Measurements from ENCODE around the gene SHISA6. TPM values are rescaled to one million over a fixed set of nuclear protein-coding genes. Genes with fewer than 3 reads are reported as not detected.

Gene SHISA6
- total RNA-seq, 4 donors from 2014 or later: under 0.01 to 0.88 (median 0.26) TPM

- H3K36me3 ChIP-seq: no peaks in the 10 kb centered on the region
- H3K4me1 ChIP-seq: no peaks in the 10 kb centered on the region
- no peak overlapping the region for H3K27ac ChIP-seq
- H3K4me3 ChIP-seq (replicated peaks in 1 of 3): no peak overlapping the region
- DNase-seq: no peak
- H3K9me3 ChIP-seq: no peaks in the 10 kb centered on the region
- 47 to 55% methylated on average over 2 of the region's 2 CpGs for WGBS, 2 donors
- H3K27me3 ChIP-seq: no peaks in the 10 kb centered on the region
- intact Hi-C loops (cut with DNase I): no loop called here
- TF ChIP-seq POLR2A (IDR thresholded peaks at IDR 0.05): no peak
- no peak for TF ChIP-seq CTCF (IDR thresholded peaks at IDR 0.05)
These were observed 274.9 kb downstream of the SHISA6 start for GRCh38 chr17:11515901-11516300.

GRCh38 chr17:11535231-11535630 is 294.2 kb downstream of the SHISA6 start:
- Histone ChIP-seq H3K9me3 (no peaks in the 10 kb centered on the region), H3K4me1 (no peaks in the 10 kb centered on the region), H3K27me3 (no peaks in the 10 kb centered on the region), H3K4me3 (replicated peaks in 1 of 3) (no peak overlapping the region), H3K36me3 (no peaks in the 10 kb centered on the region), H3K27ac (no peak overlapping the region)
- intact Hi-C loops (cut with DNase I): no loop called here
- no peak for TF ChIP-seq POLR2A (IDR thresholded peaks at IDR 0.05)
- no peak for TF ChIP-seq CTCF (IDR thresholded peaks at IDR 0.05)
- no peak for DNase-seq
- WGBS, 2 donors: 75 to 80% methylated on average over 2 of the region's 2 CpGs

- Histone ChIP-seq H3K27ac (no peak overlapping the region), H3K27me3 (no peaks in the 10 kb centered on the region), H3K36me3 (no peaks in the 10 kb centered on the region), H3K4me1 (no peaks in the 10 kb centered on the region), H3K4me3 (replicated peaks in 1 of 3) (no peak overlapping the region), H3K9me3 (no peaks in the 10 kb centered on the region)
- TF ChIP-seq CTCF (IDR thresholded peaks at IDR 0.05) (no peak), POLR2A (IDR thresholded peaks at IDR 0.05) (no peak)
- no peak for DNase-seq
- 79 to 84% methylated on average over 5 of the region's 5 CpGs for WGBS, 2 donors
- intact Hi-C loops (cut with DNase I): no loop called here
These were observed 297.4 kb downstream of the SHISA6 start for GRCh38 chr17:11538366-11538765.

GRCh38 chr17:11539637-11540036 is 298.6 kb downstream of the SHISA6 start:
- Histone ChIP-seq H3K9me3 (no peaks in the 10 kb centered on the region), H3K27me3 (no peaks in the 10 kb centered on the region), H3K4me3 (replicated peaks in 1 of 3) (no peak overlapping the region), H3K36me3 (no peaks in the 10 kb centered on the region), H3K27ac (no peak overlapping the region), H3K4me1 (no peaks in the 10 kb centered on the region)
- TF ChIP-seq CTCF (IDR thresholded peaks at IDR 0.05): no peak
- TF ChIP-seq POLR2A (IDR thresholded peaks at IDR 0.05): no peak
- WGBS, 2 donors: 78 to 89% methylated on average over 7 of the region's 7 CpGs
- no peak for DNase-seq
- intact Hi-C loops (cut with DNase I): no loop called here

- H3K36me3 ChIP-seq: no peaks in the 10 kb centered on the region
- DNase-seq: no peak
- TF ChIP-seq CTCF (IDR thresholded peaks at IDR 0.05): no peak
- TF ChIP-seq POLR2A (IDR thresholded peaks at IDR 0.05): no peak
- H3K9me3 ChIP-seq: no peaks in the 10 kb centered on the region
- intact Hi-C loops (cut with DNase I): no loop called here
- H3K27me3 ChIP-seq: no peaks in the 10 kb centered on the region
- no peaks in the 10 kb centered on the region for H3K4me1 ChIP-seq
- WGBS, 2 donors: 88 to 90% methylated on average over 6 of the region's 6 CpGs
- no peak overlapping the region for H3K4me3 ChIP-seq (replicated peaks in 1 of 3)
- H3K27ac ChIP-seq: no peak overlapping the region
These were observed 304.0 kb downstream of the SHISA6 start for GRCh38 chr17:11545002-11545401.

Measured in thyroid gland (tissue), 4 donors.